ENCODE data around the gene BROX. TPM values are rescaled to one million over a fixed set of nuclear protein-coding genes. Genes with fewer than 3 reads are reported as not detected.
"Not testable (repeated sequence)": the region's sequence is repeated elsewhere in the genome, so short reads cannot be mapped to it uniquely, and the experiment has no call there.

BROX gene
- total RNA-seq, 2 donors from 2014 or later, result 24.3 to 37.3 TPM

DNA sequence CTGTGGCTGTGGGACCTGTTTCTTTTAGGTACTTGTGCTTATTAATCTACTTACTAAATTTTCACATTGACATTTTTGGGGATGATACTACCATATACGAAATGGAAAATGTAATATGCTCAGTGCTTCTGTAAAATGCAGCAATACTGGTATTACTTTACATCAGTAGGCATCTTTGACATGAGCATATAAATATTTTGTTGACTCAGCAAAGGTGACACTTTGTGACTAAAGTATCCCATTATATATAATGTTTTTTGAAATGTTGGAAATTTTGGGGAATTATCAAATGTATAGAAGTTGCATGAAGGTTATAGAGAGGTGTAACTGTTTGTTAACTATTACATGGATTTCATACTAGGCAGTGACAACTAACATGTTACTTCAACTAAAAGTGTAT is 22.4 kb downstream of the BROX start:
- no peak overlapping the region for H3K4me3 ChIP-seq

GRCh38 chr1:222736470-222736869 is 24.1 kb downstream of the BROX start:
- no peak for DNase-seq (ENCODE audit: low spot score)
- H3K27ac ChIP-seq, result no peak overlapping the region
- H3K27me3 ChIP-seq, result no peaks in the 10 kb centered on the region
- no peaks in the 10 kb centered on the region for H3K9me3 ChIP-seq
- H3K4me1 ChIP-seq, result no peaks in the 10 kb centered on the region
- peaks cover 41% of the 10 kb centered on the region for H3K36me3 ChIP-seq
- no peak overlapping the region for H3K4me3 ChIP-seq
- TF ChIP-seq, protein P1, sequence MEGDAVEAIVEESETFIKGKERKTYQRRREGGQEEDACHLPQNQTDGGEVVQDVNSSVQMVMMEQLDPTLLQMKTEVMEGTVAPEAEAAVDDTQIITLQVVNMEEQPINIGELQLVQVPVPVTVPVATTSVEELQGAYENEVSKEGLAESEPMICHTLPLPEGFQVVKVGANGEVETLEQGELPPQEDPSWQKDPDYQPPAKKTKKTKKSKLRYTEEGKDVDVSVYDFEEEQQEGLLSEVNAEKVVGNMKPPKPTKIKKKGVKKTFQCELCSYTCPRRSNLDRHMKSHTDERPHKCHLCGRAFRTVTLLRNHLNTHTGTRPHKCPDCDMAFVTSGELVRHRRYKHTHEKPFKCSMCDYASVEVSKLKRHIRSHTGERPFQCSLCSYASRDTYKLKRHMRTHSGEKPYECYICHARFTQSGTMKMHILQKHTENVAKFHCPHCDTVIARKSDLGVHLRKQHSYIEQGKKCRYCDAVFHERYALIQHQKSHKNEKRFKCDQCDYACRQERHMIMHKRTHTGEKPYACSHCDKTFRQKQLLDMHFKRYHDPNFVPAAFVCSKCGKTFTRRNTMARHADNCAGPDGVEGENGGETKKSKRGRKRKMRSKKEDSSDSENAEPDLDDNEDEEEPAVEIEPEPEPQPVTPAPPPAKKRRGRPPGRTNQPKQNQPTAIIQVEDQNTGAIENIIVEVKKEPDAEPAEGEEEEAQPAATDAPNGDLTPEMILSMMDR (IDR thresholded peaks at IDR 0.05), result no peak

More for the DNA sequence above, 22.4 kb downstream of the BROX start:
- no peaks in the 10 kb centered on the region for H3K27me3 ChIP-seq
- no peak overlapping the region for H3K27ac ChIP-seq
- TF ChIP-seq, protein P1 (IDR thresholded peaks at IDR 0.05), result no peak
- H3K4me1 ChIP-seq, result no peaks in the 10 kb centered on the region
- H3K9me3 ChIP-seq, result no peaks in the 10 kb centered on the region
- no peak for DNase-seq (ENCODE audit: low spot score)
- H3K36me3 ChIP-seq, result peaks cover 59% of the 10 kb centered on the region

DNA sequence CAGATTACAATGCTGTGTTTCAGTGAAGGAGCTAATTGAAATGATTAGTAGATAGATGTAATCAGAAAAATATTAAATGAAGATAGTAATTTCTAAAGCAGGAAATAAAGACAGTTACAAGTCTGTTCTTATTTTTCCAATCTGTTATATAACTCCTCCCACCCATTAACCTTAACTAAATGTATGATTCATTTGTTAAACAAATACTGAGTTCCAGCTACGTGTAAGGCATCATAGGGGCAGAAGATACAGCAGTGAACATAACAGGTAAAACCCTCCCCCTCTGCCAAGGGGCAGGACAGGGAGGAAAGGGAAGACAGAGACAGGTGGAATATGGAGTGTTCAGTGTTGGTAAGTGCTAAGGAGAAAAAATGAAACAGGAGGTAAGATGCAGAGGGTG is 24.6 kb downstream of the BROX start, which contains the start of gene FAM177B:
Gene FAM177B (plus strand): TSS at position 231 of the 400 bp plus-strand sequence. CDS start 9,344 bp downstream, outside the sequence.
- no peak within 1 kb of the TSS for H3K4me3 ChIP-seq
- no peaks in the 10 kb centered on the region for H3K4me1 ChIP-seq
- H3K27me3 ChIP-seq, result no peaks in the 10 kb centered on the region
- no peak for DNase-seq (ENCODE audit: low spot score)
- no peaks in the 10 kb centered on the region for H3K9me3 ChIP-seq
- H3K36me3 ChIP-seq, result peaks cover 36% of the 10 kb centered on the region
- TF ChIP-seq, protein P1 (IDR thresholded peaks at IDR 0.05), result no peak
- H3K27ac ChIP-seq, result no peak within 1 kb of the TSS

DNA sequence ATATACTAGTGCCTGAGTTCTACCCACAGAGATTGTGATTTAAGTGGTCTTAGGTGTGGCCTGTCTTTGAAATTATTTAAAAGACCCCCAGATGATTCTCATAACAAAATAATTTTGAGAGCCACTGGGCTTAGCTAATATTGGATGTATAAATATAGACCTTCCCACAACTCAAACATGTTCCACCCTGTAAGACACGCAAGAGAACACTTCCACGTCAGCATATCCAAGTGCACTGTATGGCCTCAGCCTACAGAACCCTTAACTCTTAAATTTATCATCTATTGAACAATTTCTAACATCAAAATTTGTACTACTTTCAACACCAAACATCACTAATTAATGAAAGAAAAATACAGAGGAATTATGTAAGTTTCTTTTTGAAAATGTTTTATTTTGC is 27.1 kb downstream of the BROX start:
- H3K27ac ChIP-seq, result no peak overlapping the region
- TF ChIP-seq, protein P1 (IDR thresholded peaks at IDR 0.05), result no peak
- H3K27me3 ChIP-seq, result no peaks in the 10 kb centered on the region
- peaks cover 13% of the 10 kb centered on the region for H3K36me3 ChIP-seq
- DNase-seq (ENCODE audit: low spot score), result no peak
- no peak overlapping the region for H3K4me3 ChIP-seq
- H3K9me3 ChIP-seq, result no peaks in the 10 kb centered on the region
- no peaks in the 10 kb centered on the region for H3K4me1 ChIP-seq

DNA sequence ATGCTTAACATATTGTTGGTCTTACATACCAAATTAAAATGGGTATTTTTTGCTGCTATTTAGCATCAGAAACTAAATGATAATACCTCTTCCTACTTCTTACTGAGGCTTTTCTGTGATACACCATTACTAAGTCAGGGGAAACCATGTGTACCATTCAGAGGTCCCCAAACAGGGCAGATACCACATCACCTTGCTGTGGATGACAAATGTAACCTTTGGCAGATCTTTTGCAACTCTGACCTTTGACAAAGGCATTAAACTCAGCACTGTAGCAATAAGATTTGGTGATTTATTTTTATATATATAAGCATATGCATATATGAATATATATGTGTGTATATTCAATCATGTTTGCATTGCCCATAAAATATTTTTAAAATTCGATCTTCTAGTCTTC is 27.6 kb downstream of the BROX start:
- Histone ChIP-seq H3K4me3 (no peak overlapping the region), H3K36me3 (peaks cover 8% of the 10 kb centered on the region), H3K9me3 (no peaks in the 10 kb centered on the region), H3K27me3 (no peaks in the 10 kb centered on the region), H3K4me1 (no peaks in the 10 kb centered on the region), H3K27ac (no peak overlapping the region)
- no peak for DNase-seq (ENCODE audit: low spot score)
- TF ChIP-seq, protein P1 (IDR thresholded peaks at IDR 0.05), result no peak

DNA sequence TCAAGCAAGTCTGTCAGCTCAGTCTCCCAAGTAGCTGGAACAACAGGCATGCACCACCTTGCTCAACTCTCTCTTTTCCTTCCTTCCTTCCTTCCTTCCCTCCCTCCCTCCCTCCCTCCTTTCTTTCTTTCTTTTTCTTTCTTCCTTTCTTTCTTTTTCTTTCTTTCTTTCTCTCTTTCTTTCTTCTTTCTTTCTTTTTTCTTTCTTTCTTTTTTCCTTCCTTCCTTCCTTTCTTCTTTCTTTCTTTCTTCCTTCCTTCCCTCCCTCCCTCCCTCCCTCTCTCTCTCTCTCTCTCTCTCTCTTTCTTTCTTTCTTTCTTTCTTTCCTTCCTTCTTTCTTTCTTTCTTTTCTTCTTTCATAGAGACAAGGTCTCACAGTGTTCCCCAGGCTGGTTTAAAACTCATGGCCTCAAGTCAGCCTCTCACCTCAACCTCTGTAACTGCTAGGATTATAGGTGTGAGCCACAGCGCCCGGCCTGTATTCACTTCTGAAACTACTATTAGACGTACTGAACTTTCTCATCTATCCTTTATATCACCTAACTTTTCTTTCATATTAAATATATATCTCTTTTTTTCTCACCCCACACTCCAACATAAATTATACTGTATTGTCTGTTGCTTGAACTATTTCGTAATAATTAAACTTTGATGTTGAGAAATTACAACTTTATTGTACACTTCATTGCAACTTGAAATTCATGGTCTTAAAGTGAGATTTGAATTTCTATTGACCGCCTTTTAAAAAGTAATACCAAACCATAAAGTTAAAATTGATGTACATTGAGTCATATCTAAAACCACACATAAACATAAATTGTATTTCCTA is 29.5 kb downstream of the BROX start:
- H3K27ac ChIP-seq; H3K36me3 ChIP-seq; H3K9me3 ChIP-seq; H3K27me3 ChIP-seq; DNase-seq (ENCODE audit: low spot score); H3K4me3 ChIP-seq; H3K4me1 ChIP-seq: not testable (repeated sequence)
